SK-N-SH treated with all-trans-retinoic acid at 6 μM for 48 hours (cell line): ENCODE measurements around the gene CCP110.
"Not testable (repeated sequence)": the region's sequence is repeated elsewhere in the genome, so short reads cannot be mapped to it uniquely, and the experiment has no call there.

Experiments
- ATAC-seq: fragments of 200-7000 bp; cut with Tn5 transposase; 3 replicates; pipeline ENCODE4 v1.9.1; 2020; ENCODE audit warnings: mild to moderate bottlenecking, moderate library complexity
- CREB5 ChIP-seq: fragments of 250-450 bp; sonication (Bioruptor Pico); IDR thresholded peaks from 2 replicates; pipeline ENCODE4 v1.5.1; 2020; ENCODE audit warnings: low read depth, mild to moderate bottlenecking, moderate library complexity
- CSDC2 ChIP-seq: fragments of 250-450 bp; sonication (Bioruptor Pico); IDR thresholded peaks from 2 replicates; pipeline ENCODE4 v1.5.0; 2020; ENCODE audit warnings: mild to moderate bottlenecking, moderate library complexity
- ESRRG ChIP-seq: fragments of 250-450 bp; sonication (Bioruptor Pico); IDR thresholded peaks from 2 replicates; pipeline ENCODE4 v1.6.1; 2021; ENCODE audit warnings: mild to moderate bottlenecking
- GLIS3 ChIP-seq: fragments of 250-450 bp; sonication (Bioruptor Pico); IDR thresholded peaks from 2 replicates; pipeline ENCODE4 v1.5.0; 2020; ENCODE audit warnings: mild to moderate bottlenecking, moderate library complexity
- ISL1 ChIP-seq: fragments of 250-450 bp; sonication (Bioruptor Pico); IDR thresholded peaks from 2 replicates; pipeline ENCODE4 v2.1.2; 2022; ENCODE audit warnings: mild to moderate bottlenecking, moderate library complexity
- OSR1 ChIP-seq: fragments of 250-450 bp; sonication (Bioruptor Pico); IDR thresholded peaks from 2 replicates; pipeline ENCODE4 v1.8.0; 2022; ENCODE audit warnings: moderate library complexity, mild to moderate bottlenecking, inconsistent platforms
- PATZ1 ChIP-seq: fragments of 250-450 bp; sonication (Bioruptor Pico); IDR thresholded peaks from 2 replicates; pipeline ENCODE4 v1.8.0; 2020; ENCODE audit warnings: mild to moderate bottlenecking, moderate library complexity, borderline replicate concordance
- POU6F1 ChIP-seq: fragments of 250-450 bp; sonication (Bioruptor Pico); IDR thresholded peaks from 2 replicates; pipeline ENCODE4 v1.8.0; 2021; ENCODE audit warnings: low read depth, mild to moderate bottlenecking, moderate library complexity, borderline replicate concordance
- PPARA ChIP-seq: fragments of 250-450 bp; sonication (Bioruptor Pico); IDR thresholded peaks from 2 replicates; pipeline ENCODE4 v1.5.0; 2020; ENCODE audit warnings: mild to moderate bottlenecking, borderline replicate concordance
- RARB ChIP-seq: fragments of 250-450 bp; sonication (Bioruptor Pico); IDR thresholded peaks from 2 replicates; pipeline ENCODE4 v1.8.0; 2021; ENCODE audit warnings: mild to moderate bottlenecking, moderate library complexity
- SNAI2 ChIP-seq: fragments of 250-450 bp; sonication (Bioruptor Pico); IDR thresholded peaks from 2 replicates; pipeline ENCODE4 v1.5.0; 2020; ENCODE audit warnings: mild to moderate bottlenecking, moderate library complexity
- TCF4 ChIP-seq: fragments of 250-450 bp; sonication (Bioruptor Pico); IDR thresholded peaks from 2 replicates; pipeline ENCODE4 v1.8.0; 2021; ENCODE audit warnings: mild to moderate bottlenecking, moderate library complexity, borderline replicate concordance
- TOX ChIP-seq: fragments of 250-450 bp; sonication (Bioruptor Pico); IDR thresholded peaks from 2 replicates; pipeline ENCODE4 v1.8.0; 2021; ENCODE audit warnings: mild to moderate bottlenecking, moderate library complexity, borderline replicate concordance
- TSHZ2 ChIP-seq: fragments of 250-450 bp; sonication (Bioruptor Pico); IDR thresholded peaks from 2 replicates; pipeline ENCODE4 v1.5.0; 2020; ENCODE audit warnings: mild to moderate bottlenecking, moderate library complexity
- ZFP3 ChIP-seq: fragments of 250-450 bp; sonication (Bioruptor Pico); IDR thresholded peaks from 2 replicates; pipeline ENCODE4 v1.5.0; 2020; ENCODE audit warnings: mild to moderate bottlenecking, moderate library complexity
- ZFP30 ChIP-seq: fragments of 450-650 bp; formaldehyde crosslinking; IDR thresholded peaks from 2 replicates; pipeline ENCODE4 v1.5.0; 2022; ENCODE audit warnings: mild to moderate bottlenecking, moderate library complexity
- ZNF565 ChIP-seq: fragments of 450-650 bp; formaldehyde crosslinking; conservative IDR thresholded peaks from 2 replicates; pipeline ENCODE4 v1.5.0; 2020; ENCODE audit warnings: low read depth, mild to moderate bottlenecking, moderate library complexity
- ZNF70 ChIP-seq: fragments of 450-650 bp; formaldehyde crosslinking; IDR thresholded peaks from 2 replicates; pipeline ENCODE4 v1.5.0; 2020; ENCODE audit warnings: mild to moderate bottlenecking, moderate library complexity
- ZNF8 ChIP-seq: fragments of 450-650 bp; formaldehyde crosslinking; IDR thresholded peaks from 2 replicates; pipeline ENCODE4 v1.5.0; 2020; ENCODE audit warnings: mild to moderate bottlenecking, moderate library complexity

CCP110 gene

GRCh38 chr16:19542138-19542821 lies 18.5 kb downstream of the CCP110 start:
- ATAC-seq: no peak
- TF ChIP-seq ZFP3: no peak
- TF ChIP-seq CREB5 (CRISPR knock-in tag): no peak
- no peak for TF ChIP-seq PPARA (CRISPR knock-in tag)
- no peak for TF ChIP-seq POU6F1 (CRISPR knock-in tag)
- no peak for TF ChIP-seq ZNF70 (CRISPR knock-in tag)
- no peak for TF ChIP-seq ISL1
- no peak for TF ChIP-seq TSHZ2 (CRISPR knock-in tag)
- TF ChIP-seq OSR1 (CRISPR knock-in tag): no peak
- no peak for TF ChIP-seq CSDC2 (CRISPR knock-in tag)
- TF ChIP-seq ESRRG: no peak
- no peak for TF ChIP-seq ZNF8 (CRISPR knock-in tag)

- ATAC-seq: not testable (repeated sequence)
Observed at GRCh38 chr16:19543278-19543996, 19.7 kb downstream of the CCP110 start.

GRCh38 chr16:19548144-19548543 lies 24.4 kb downstream of the CCP110 start:
- no peak for ATAC-seq
- TF ChIP-seq GLIS3 (CRISPR knock-in tag) (no peak), TOX (no peak), POU6F1 (CRISPR knock-in tag) (no peak), PATZ1 (CRISPR knock-in tag) (no peak), OSR1 (CRISPR knock-in tag) (no peak), CSDC2 (CRISPR knock-in tag) (no peak), ISL1 (no peak), TCF4 (CRISPR knock-in tag) (no peak), RARB (CRISPR knock-in tag) (no peak), ZNF565 (CRISPR knock-in tag) (no peak), SNAI2 (CRISPR knock-in tag) (no peak), ZFP30 (CRISPR knock-in tag) (no peak), PPARA (CRISPR knock-in tag) (no peak), TSHZ2 (CRISPR knock-in tag) (no peak)
- TF ChIP-seq, all 23 proteins: peak for 0
